CD14-positive monocyte (primary cell): Measurements from ENCODE around the gene BTBD9. TPM values are rescaled to one million over a fixed set of nuclear protein-coding genes. Genes with fewer than 3 reads are reported as not detected.

ENCODE experiments used
- DNase-seq, 3 donors: peaks; one replicate each; pipeline ENCODE4 v3.0.0-alpha.2; 2011 to 2022
- H2AFZ ChIP-seq: 2 replicates; pipeline ENCODE4 v1.6.0; 2012; ENCODE audit warnings: mild to moderate bottlenecking, low read depth, low read length, inconsistent platforms; ENCODE audit not compliant: insufficient read depth, poor library complexity, severe bottlenecking
- H3K27ac ChIP-seq, 2 donors: 1 replicate in 1 of 2; 2 replicates in 1 of 2; pipeline ENCODE4 v1.5.1; 2012 to 2013; ENCODE audit warnings: low read length in 2 of 2, control low read depth in 1 of 2, inconsistent platforms in 1 of 2, low read depth in 1 of 2, mild to moderate bottlenecking in 1 of 2
- H3K27me3 ChIP-seq, 2 donors: one replicate each; pipeline versions ENCODE4 v1.6.0 to v1.6.1; 2011 to 2013; ENCODE audit warnings: low read length in 2 of 2; ENCODE audit not compliant: control insufficient read depth in 2 of 2, insufficient read depth in 2 of 2
- H3K36me3 ChIP-seq, 2 donors: replicated peaks in 1 of 2; 1 replicate in 1 of 2; 2 replicates in 1 of 2; pipeline versions ENCODE4 v1.5.1 to v1.6.1; 2012 to 2013; ENCODE audit warnings: low read length in 2 of 2, control low read depth in 1 of 2, inconsistent platforms in 1 of 2, mild to moderate bottlenecking in 1 of 2; ENCODE audit not compliant: insufficient read depth in 2 of 2, control insufficient read depth in 1 of 2
- H3K4me1 ChIP-seq, 2 donors: 1 replicate in 1 of 2; 2 replicates in 1 of 2; pipeline versions ENCODE4 v1.5.1 to v1.6.1; 2012 to 2013; ENCODE audit warnings: low read length in 2 of 2, control low read depth in 1 of 2, inconsistent platforms in 1 of 2, mild to moderate bottlenecking in 1 of 2, moderate library complexity in 1 of 2; ENCODE audit not compliant: insufficient read depth in 2 of 2, control insufficient read depth in 1 of 2
- H3K4me2 ChIP-seq: replicated peaks from 2 replicates; pipeline ENCODE3; 2012; ENCODE audit warnings: low read length, moderate library complexity, mild to moderate bottlenecking; ENCODE audit not compliant: poor library complexity, severe bottlenecking; ENCODE audit errors: extremely low read depth
- H3K4me3 ChIP-seq, 3 experiments: fragments of 200-600 bp in 1 of 3; sonication (generic) in 1 of 3; replicated peaks in 1 of 3; 1 replicate in 2 of 3; 2 replicates in 1 of 3; pipeline ENCODE4 v1.5.1; 2011 to 2013; ENCODE audit warnings: low read length in 3 of 3, mild to moderate bottlenecking in 3 of 3, control low read depth in 2 of 3, low read depth in 2 of 3, inconsistent platforms in 1 of 3, moderate library complexity in 1 of 3
- H3K79me2 ChIP-seq: 2 replicates; pipeline ENCODE4 v1.6.0; 2012; ENCODE audit warnings: mild to moderate bottlenecking, control low read depth, inconsistent platforms, low read length, moderate library complexity; ENCODE audit not compliant: insufficient read depth
- H3K9ac ChIP-seq: 2 replicates; pipeline ENCODE4 v1.6.0; 2017; ENCODE audit warnings: low read length, mild to moderate bottlenecking; ENCODE audit not compliant: insufficient read depth, poor library complexity, severe bottlenecking
- H3K9me3 ChIP-seq, 2 donors: replicated peaks in 1 of 2; 1 replicate in 1 of 2; 2 replicates in 1 of 2; pipeline versions ENCODE4 v1.5.1 to v1.6.1; 2012 to 2013; ENCODE audit warnings: low read length in 2 of 2, control low read depth in 1 of 2; ENCODE audit not compliant: control insufficient read depth in 1 of 2, insufficient read depth in 1 of 2
- H4K20me1 ChIP-seq: 2 replicates; pipeline ENCODE4 v1.6.0; 2012; ENCODE audit warnings: mild to moderate bottlenecking, low read length, control low read depth, moderate library complexity; ENCODE audit not compliant: insufficient read depth
- H3K27ac Mint-ChIP-seq, 7 donors: one replicate each; pipeline ENCODE4 v1.8.0; 2020; ENCODE audit warnings: mild to moderate bottlenecking in 7 of 7, mixed read lengths in 7 of 7, moderate library complexity in 6 of 7, inconsistent platforms in 2 of 7
- H3K27me3 Mint-ChIP-seq, 3 donors: one replicate each; pipeline ENCODE4 v1.8.0; 2021 to 2022; ENCODE audit warnings: low read depth in 3 of 3, mild to moderate bottlenecking in 3 of 3, mixed read lengths in 3 of 3, moderate library complexity in 3 of 3, inconsistent platforms in 1 of 3
- H3K36me3 Mint-ChIP-seq, 2 donors: one replicate each; pipeline ENCODE4 v1.8.0; 2020; ENCODE audit warnings: mixed read lengths in 2 of 2, inconsistent platforms in 1 of 2, mild to moderate bottlenecking in 1 of 2
- H3K4me1 Mint-ChIP-seq: one replicate; pipeline ENCODE4 v1.8.0; 2020; ENCODE audit warnings: mild to moderate bottlenecking, mixed read lengths
- H3K4me3 Mint-ChIP-seq, 2 donors: one replicate each; pipeline ENCODE4 v1.8.0; 2020; ENCODE audit warnings: mild to moderate bottlenecking in 2 of 2, mixed read lengths in 2 of 2, moderate library complexity in 1 of 2
- H3K9me3 Mint-ChIP-seq, 7 donors: one replicate each; pipeline ENCODE4 v1.8.0; 2020 to 2022; ENCODE audit warnings: mixed read lengths in 7 of 7, mild to moderate bottlenecking in 6 of 7, moderate library complexity in 6 of 7, inconsistent platforms in 2 of 7
- CTCF ChIP-seq: fragments of 200-600 bp; IDR thresholded peaks from one replicate; pipeline ENCODE4 v1.8.0; 2022; ENCODE audit warnings: antibody characterized with exemption, mild to moderate bottlenecking
- WGBS: methylation state at CpG from one replicate; pipeline ENCODE4 v1.1.5; 2013; ENCODE audit warnings: missing lambda C conversion rate; ENCODE audit not compliant: insufficient coverage; 5-methylcytosine and 5-hydroxymethylcytosine counted together
- intact Hi-C, 2 donors: fragments of 100-400 bp; cut with micrococcal nuclease; formaldehyde crosslinking; loops; one replicate each; pipeline versions ENCODE4 v1.15.0 to v1.15.1; 2023
- polyA plus RNA-seq, 3 donors: library from polyadenylated mRNA; depleted of rRNA in 1 of 3; unstranded in 2 of 3; stranded (reverse) in 1 of 3; fragments of 300-500 nt in 2 of 3; fragments of >200 nt in 1 of 3; fragmentation: Illumina TruSeq in 2 of 3; gene quantifications; 1 replicate in 2 of 3; 2 replicates in 1 of 3; pipeline ENCODE4 v1.2.3, GENCODE V29; 2012 to 2021

Gene BTBD9
- polyA plus RNA-seq, 3 donors, result 5.2 to 7.5 (median 6.2) TPM

GRCh38 chr6:38175786-38176185, 463.9 kb downstream of the BTBD9 start:
- no peak for DNase-seq
- Histone ChIP-seq H3K9me3 (no peaks in the 10 kb centered on the region), H3K27me3 (no peaks in the 10 kb centered on the region), H4K20me1 (no peaks in the 10 kb centered on the region), H3K4me3 (no peak overlapping the region), H3K9ac (no peak overlapping the region), H3K36me3 (no peaks in the 10 kb centered on the region), H3K4me1 (no peaks in the 10 kb centered on the region), H3K4me2 (no peak overlapping the region), H3K27ac (no peak overlapping the region), H2AFZ (no peak overlapping the region), H3K79me2 (no peaks in the 10 kb centered on the region)
- H3K27me3 Mint-ChIP-seq, result peaks cover 0 to 5% (median 3%) of the 10 kb centered on the region in 3 donors
- no peaks in the 10 kb centered on the region for H3K4me1 Mint-ChIP-seq
- H3K27ac Mint-ChIP-seq, result no peak overlapping the region
- peaks cover 10 to 22% of the 10 kb centered on the region in 2 donors for H3K36me3 Mint-ChIP-seq
- TF ChIP-seq CTCF, result no peak
- intact Hi-C loops, result no loop called here
- H3K4me3 Mint-ChIP-seq, result no peak overlapping the region
- H3K9me3 Mint-ChIP-seq, result peaks cover 0 to 1% (median 0%) of the 10 kb centered on the region in 7 donors
- WGBS, result 95% methylated on average over 11 of the region's 11 CpGs

GRCh38 chr6:38174806-38175495, 464.8 kb downstream of the BTBD9 start:
- Histone ChIP-seq H2AFZ (no peak overlapping the region), H3K4me1 (no peaks in the 10 kb centered on the region), H3K4me3 (no peak overlapping the region), H3K9me3 (no peaks in the 10 kb centered on the region), H3K9ac (no peak overlapping the region), H3K79me2 (no peaks in the 10 kb centered on the region), H3K36me3 (no peaks in the 10 kb centered on the region), H4K20me1 (no peaks in the 10 kb centered on the region), H3K4me2 (no peak overlapping the region), H3K27ac (no peak overlapping the region), H3K27me3 (no peaks in the 10 kb centered on the region)
- WGBS, result 93% methylated on average over 14 of the region's 22 CpGs
- TF ChIP-seq CTCF, result no peak
- DNase-seq, result no peak
- Mint-ChIP-seq H3K36me3 (peaks cover 12 to 22% of the 10 kb centered on the region in 2 donors), H3K4me1 (no peaks in the 10 kb centered on the region), H3K27me3 (peaks cover 0 to 6% (median 3%) of the 10 kb centered on the region in 3 donors), H3K9me3 (peaks cover 0 to 1% (median 0%) of the 10 kb centered on the region in 7 donors), H3K4me3 (no peak overlapping the region), H3K27ac (peak overlapping the region in 2 of 7 donors; percentile 6 to 44)
- intact Hi-C loops, result no loop called here
